LHCN-M2 (cell line): ENCODE results near the gene AGRN. TPM values are rescaled to one million over a fixed set of nuclear protein-coding genes. Genes with fewer than 3 reads are reported as not detected.
A peak's percentile ranks its signal among the peaks of the same experiment; 100 is the strongest.

ENCODE experiments used
- DNase-seq: peaks from one replicate; pipeline ENCODE4 v3.0.0-alpha.2; 2012; ENCODE audit warnings: low read depth
- total RNA-seq: library from RNA; depleted of rRNA; stranded (reverse); fragments of >200 nt; gene quantifications from 2 replicates; pipeline ENCODE4 v1.2.3, GENCODE V29; 2014

AGRN gene
- total RNA-seq, 1 experiment from 2014 or later = 13.3 TPM

GRCh38 chr1:1035291-1035943 lies 15.5 kb downstream of the AGRN start:
- no peak for DNase-seq

- no peak for DNase-seq
These were observed 17.7 kb downstream of the AGRN start for GRCh38 chr1:1037366-1038327.

DNA sequence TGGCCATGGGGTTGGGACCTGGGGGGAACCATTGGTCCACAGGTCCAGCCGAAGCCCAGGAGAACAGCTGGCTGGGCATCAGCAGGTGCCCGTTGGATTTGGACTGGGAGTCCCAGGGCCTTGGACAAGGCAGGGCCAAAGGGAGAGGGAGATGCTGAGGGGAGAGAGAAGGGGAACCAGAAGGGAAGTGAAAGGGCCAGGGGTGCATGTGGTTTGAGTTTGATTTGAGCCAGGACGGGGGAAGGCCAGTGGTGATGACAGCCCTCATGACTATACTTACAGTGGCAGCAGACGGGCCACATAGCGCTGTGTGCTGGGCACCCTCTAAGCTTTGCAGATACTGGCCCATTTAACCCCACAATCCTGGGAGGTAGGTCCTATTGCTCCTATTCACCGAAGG lies 18.8 kb downstream of the AGRN start:
- no peak for DNase-seq

DNA sequence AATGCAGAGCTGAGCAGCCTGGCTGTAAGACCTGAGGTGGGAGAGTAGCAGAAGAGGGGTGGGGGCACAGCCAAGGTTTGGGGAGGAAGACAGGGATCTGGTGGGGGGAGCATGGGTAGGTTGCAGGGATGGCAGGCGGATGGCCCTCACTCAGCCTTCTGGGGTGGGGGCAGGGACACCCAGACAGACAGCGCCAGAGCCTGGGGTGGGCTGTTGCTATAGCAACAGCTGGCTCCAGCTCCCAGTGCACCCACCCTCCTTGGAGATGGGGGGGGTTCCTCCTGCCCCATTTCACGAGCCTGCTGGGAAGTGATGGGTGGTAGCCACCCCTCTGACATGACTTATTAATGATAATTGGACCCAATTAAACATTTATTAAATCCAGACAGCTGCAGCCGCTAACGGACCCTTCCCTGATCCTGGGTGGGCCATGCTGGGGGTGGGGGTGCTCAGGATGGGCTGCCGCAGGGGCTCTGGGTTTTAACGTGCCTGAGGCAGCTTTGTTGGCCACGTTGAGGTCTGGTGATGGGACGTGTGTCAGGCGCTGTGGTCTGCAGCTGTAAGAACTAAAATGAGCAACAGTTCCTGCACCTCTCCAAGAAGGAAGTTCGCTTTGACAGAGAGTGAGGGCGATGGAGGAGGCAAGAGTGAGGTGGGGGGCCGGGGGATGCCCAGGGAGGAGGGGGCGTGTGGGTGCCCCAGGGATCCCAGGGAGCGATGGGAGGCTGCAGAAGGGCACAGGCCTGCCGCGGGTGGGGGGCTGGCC lies 19.4 kb downstream of the AGRN start:
- DNase-seq = no peak

GRCh38 chr1:1040004-1040991 lies 20.4 kb downstream of the AGRN start:
- peak; percentile 40 for DNase-seq

DNA sequence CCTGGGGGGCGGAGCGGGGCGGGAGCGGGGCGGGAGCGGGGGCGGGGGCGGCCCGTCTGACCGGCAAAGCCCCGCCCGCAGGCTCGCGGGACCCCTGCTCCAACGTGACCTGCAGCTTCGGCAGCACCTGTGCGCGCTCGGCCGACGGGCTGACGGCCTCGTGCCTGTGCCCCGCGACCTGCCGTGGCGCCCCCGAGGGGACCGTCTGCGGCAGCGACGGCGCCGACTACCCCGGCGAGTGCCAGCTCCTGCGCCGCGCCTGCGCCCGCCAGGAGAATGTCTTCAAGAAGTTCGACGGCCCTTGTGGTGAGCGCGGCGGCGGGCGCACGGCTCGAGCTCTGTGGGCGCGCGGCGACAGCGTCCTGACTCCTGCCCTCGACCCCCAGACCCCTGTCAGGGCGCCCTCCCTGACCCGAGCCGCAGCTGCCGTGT lies 21.2 kb downstream of the AGRN start:
- DNase-seq = no peak

- DNase-seq = no peak
These were observed 22.0 kb downstream of the AGRN start for GRCh38 chr1:1041873-1042272.

DNA sequence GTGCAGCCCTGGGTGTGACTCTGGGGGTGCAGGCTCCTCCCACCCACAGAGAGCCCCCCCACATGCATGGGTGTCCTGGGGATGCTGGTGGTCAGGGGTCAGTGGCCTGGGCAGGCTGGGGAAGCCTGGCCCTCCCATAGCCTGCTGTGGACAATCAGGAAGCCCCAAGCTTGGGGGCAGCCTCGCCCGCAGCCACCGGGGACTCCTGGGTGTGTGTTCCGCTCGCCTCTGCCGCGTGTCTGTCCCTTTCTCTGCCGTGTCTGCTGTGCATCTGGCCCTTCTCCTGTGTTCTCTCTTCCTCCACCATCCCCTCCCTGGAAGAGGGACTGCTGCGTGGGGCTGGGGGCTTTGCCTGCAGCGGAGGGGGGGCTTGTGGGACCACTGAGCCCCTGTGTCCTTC lies 22.9 kb downstream of the AGRN start:
- no peak for DNase-seq

DNA sequence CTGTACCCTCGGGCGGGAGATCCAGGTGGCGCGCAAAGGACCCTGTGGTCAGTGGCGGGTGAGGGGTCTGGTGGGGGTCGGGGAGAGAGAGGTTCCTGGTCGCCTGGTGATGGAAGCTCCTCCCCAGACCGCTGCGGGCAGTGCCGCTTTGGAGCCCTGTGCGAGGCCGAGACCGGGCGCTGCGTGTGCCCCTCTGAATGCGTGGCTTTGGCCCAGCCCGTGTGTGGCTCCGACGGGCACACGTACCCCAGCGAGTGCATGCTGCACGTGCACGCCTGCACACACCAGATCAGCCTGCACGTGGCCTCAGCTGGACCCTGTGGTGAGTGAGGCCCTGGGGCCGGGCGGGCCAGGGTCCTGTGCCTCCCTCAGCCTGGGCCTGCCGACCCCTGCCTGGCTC lies 23.5 kb downstream of the AGRN start:
- DNase-seq = no peak

DNA sequence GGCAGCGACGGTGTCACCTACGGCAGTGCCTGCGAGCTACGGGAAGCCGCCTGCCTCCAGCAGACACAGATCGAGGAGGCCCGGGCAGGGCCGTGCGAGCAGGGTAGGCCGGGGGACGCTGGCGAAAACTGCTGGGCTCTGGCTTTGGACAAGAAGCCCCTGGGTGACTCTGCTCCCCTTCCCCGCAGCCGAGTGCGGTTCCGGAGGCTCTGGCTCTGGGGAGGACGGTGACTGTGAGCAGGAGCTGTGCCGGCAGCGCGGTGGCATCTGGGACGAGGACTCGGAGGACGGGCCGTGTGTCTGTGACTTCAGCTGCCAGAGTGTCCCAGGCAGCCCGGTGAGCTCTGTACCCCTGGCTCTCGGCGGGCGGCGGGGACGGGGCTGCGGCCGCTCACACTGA lies 24.0 kb downstream of the AGRN start:
- no peak for DNase-seq

GRCh38 chr1:1044455-1045078 lies 24.6 kb downstream of the AGRN start:
- no peak for DNase-seq

- no peak for DNase-seq
These were observed 25.2 kb downstream of the AGRN start for GRCh38 chr1:1045129-1045528.

- DNase-seq = no peak
These were observed 26.3 kb downstream of the AGRN start for GRCh38 chr1:1046243-1046642.

DNA sequence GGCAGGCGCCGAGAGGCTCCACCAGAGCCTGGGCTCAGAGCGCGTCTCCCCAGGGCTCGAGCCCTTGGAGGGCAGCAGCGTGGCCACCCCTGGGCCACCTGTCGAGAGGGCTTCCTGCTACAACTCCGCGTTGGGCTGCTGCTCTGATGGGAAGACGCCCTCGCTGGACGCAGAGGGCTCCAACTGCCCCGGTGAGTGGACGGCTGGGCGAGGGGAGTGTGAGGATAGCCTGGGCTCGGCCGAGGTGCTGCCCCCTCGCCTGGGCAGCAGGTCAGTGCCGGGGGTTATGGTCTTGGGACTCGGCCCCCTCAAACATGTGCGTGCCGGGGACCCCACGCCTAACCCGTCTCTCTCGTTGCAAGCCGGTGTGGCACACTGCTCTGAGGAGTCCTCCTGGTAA lies 26.8 kb downstream of the AGRN start:
- DNase-seq = no peak

DNA sequence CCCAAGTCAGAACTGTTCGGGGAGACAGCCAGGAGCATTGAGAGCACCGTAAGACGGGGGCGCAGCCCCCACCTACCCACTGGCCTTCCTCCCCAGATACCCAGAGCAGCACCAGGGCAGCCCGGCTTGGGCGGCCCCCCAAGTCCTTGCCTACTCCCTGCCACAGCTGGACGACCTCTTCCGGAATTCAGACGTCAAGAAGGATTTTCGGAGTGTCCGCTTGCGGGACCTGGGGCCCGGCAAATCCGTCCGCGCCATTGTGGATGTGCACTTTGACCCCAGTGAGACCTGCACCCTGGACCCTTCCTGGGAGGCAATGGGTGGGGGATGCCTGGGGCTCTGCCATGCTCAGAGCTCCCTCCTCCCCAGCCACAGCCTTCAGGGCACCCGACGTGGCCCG lies 27.5 kb downstream of the AGRN start:
- DNase-seq = no peak

- DNase-seq = no peak
These were observed 28.0 kb downstream of the AGRN start for GRCh38 chr1:1047963-1048362.

DNA sequence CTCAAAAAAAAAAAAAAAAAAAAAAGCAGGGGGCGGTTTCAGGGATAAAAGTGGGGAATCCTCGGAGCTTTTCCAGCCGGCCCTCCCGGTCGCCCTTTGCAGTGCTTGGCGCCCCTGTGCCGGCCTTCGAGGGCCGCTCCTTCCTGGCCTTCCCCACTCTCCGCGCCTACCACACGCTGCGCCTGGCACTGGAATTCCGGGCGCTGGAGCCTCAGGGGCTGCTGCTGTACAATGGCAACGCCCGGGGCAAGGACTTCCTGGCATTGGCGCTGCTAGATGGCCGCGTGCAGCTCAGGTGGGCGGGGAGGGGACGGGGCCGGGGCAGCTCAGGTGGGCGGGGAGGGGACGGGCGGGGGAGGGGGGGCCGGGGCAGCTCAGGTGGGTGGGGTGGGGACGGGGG lies 28.8 kb downstream of the AGRN start:
- no peak for DNase-seq

- DNase-seq = no peak
These were observed 29.6 kb downstream of the AGRN start for GRCh38 chr1:1049318-1050165.

- DNase-seq = no peak
These were observed 30.7 kb downstream of the AGRN start for GRCh38 chr1:1050577-1051052.
